Loucy (cell line): ENCODE data around the gene PPME1.

Experiments
- CTCF ChIP-seq: fragments of 200-600 bp; sonication (generic); conservative IDR thresholded peaks from 2 replicates; pipeline ENCODE4 v1.5.1; 2014; ENCODE audit warnings: mild to moderate bottlenecking, antibody characterized with exemption, low read length
- EZH2phosphoT487 ChIP-seq: fragments of 200-600 bp; IDR thresholded peaks from 2 replicates; pipeline ENCODE4 v1.6.1; 2018; ENCODE audit warnings: antibody characterized with exemption, mild to moderate bottlenecking, moderate library complexity, borderline replicate concordance

DNA sequence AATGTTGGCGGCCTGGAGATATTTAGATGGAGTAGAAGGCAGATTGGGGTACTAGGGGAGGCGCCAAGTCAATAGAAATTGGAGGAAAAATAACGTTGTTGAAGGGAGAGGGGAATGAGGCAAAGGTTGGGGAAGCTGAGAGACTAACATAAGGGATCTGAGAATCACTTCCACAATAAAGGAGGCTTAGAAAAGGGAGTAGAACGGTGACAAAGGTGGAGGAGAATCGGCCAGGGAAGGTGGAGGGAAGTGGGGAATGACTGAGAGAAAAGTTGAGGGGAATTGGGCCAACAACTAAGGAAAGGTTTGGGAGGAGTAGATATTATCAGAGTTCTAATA is 510 bp downstream of the PPME1 start:
- TF ChIP-seq CTCF (no peak), EZH2phosphoT487 (no peak)
